Activated CD4-positive, alpha-beta T cell treated with anti-CD3 and anti-CD28 coated beads, Interleukin-2, amount 50 U/mL, for 16 hours (primary cell): ENCODE measurements around the gene PACS2.

ENCODE experiments used
- DNase-seq: peaks from one replicate; pipeline ENCODE4 v3.0.0-alpha.2; 2020

Gene PACS2

GRCh38 chr14:105446971-105447370, 132.4 kb downstream of the PACS2 start:
- DNase-seq = no peak
